D721Med (cell line): ENCODE data around the gene ALKAL2.
"Not testable (repeated sequence)": the region's sequence is repeated elsewhere in the genome, so short reads cannot be mapped to it uniquely, and the experiment has no call there.

ENCODE experiments used
- DNase-seq: peaks from one replicate; pipeline ENCODE4 v3.0.0; 2011; ENCODE audit warnings: low spot score; ENCODE audit not compliant: insufficient read length
- FAIRE-seq: peaks from 2 replicates; lab custom pipeline; 2011; peaks lifted over from hg19 to GRCh38; lab: Jason Lieb, UNC
- CTCF ChIP-seq: IDR thresholded peaks from 2 replicates; pipeline ENCODE4 v1.5.1; 2012; ENCODE audit warnings: mild to moderate bottlenecking, control low read depth; ENCODE audit not compliant: insufficient read depth; ENCODE audit errors: missing control alignments

ALKAL2 gene

GRCh38 chr2:319059-319600 is 31.2 kb upstream of the ALKAL2 start:
- TF ChIP-seq CTCF: no peak
- DNase-seq (no peak), FAIRE-seq (no peak)

GRCh38 chr2:317501-318424 is 29.9 kb upstream of the ALKAL2 start:
- TF ChIP-seq CTCF: no peak
- no peak for DNase-seq
- no peak for FAIRE-seq

DNA sequence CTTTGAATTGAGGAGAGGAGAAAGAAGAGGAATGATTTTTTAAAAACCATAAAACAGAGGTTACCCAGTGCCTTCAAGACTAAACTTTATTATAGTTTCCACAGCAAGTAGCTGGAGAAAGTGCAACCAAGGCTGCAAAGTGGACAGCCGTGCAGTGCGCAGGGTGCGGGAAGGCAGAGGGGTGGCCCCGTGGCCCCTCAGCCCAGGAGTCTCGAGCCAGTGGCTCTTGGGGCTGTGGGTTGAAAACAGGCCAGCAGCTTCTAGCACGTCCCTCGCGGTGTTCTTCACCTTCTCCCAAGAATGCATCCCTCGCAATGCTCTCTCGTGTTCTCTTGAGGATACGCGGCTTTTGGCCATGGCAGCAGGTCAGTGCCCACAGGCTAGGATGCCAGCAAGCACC is 28.5 kb upstream of the ALKAL2 start:
- FAIRE-seq: no peak
- no peak for DNase-seq
- TF ChIP-seq CTCF: no peak

DNA sequence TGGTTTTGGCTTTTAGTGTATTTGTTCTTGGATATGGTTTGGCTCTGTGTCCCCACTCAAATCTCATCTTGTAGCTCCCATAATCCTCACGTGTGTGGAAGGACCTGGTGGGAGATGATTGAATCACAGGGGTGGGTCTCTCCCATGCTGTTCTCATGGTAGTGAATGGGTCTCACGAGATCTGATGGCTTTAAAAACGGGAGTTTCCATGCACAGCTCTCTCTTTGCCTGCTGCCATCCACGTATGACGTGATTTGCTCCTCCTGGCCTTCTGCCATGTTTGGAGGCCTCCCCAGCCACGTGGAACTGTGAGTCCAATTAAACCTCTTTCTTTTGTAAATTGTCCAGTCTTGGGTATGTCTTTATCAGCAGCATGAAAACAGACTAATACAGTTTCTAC is 28.0 kb upstream of the ALKAL2 start:
- DNase-seq, FAIRE-seq: not testable (repeated sequence)

- DNase-seq: no peak
- no peak for FAIRE-seq
- TF ChIP-seq CTCF: no peak
Measured at GRCh38 chr2:314561-315336, 26.9 kb upstream of the ALKAL2 start.

GRCh38 chr2:313991-314390 is 26.1 kb upstream of the ALKAL2 start:
- TF ChIP-seq CTCF: no peak
- FAIRE-seq (no peak), DNase-seq (no peak)

DNA sequence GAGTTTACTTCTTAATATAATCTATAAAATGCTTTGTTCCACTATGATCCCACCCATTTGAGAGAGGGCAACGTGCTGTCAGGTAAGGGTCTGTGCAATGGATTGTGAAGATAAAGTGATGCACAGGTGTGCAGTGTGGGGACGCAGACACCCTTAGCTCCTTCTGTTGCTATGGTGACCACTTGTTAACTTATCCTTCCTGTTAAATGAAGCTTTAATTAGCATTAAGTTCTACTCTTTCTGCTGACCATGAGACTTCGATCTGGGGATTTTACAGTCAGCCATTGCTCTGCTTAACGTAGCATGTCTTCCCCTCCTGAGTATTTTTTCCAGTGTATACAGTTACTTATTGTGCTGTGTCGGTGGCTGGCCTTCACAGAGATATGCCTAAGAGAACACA is 23.1 kb upstream of the ALKAL2 start:
- DNase-seq (no peak), FAIRE-seq (no peak)
- TF ChIP-seq CTCF: no peak
